NCI-H2196 treated with DMSO at 0.1 percent for 48 hours (cell line): ENCODE results near the gene RBM34.
"Not testable (repeated sequence)": the region's sequence is repeated elsewhere in the genome, so short reads cannot be mapped to it uniquely, and the experiment has no call there.

Experiments
- DNase-seq: peaks from one replicate; lab custom pipeline; 2025; ENCODE audit not compliant: unreplicated experiment; lab: John Stamatoyannopoulos, UW

RBM34 gene

DNA sequence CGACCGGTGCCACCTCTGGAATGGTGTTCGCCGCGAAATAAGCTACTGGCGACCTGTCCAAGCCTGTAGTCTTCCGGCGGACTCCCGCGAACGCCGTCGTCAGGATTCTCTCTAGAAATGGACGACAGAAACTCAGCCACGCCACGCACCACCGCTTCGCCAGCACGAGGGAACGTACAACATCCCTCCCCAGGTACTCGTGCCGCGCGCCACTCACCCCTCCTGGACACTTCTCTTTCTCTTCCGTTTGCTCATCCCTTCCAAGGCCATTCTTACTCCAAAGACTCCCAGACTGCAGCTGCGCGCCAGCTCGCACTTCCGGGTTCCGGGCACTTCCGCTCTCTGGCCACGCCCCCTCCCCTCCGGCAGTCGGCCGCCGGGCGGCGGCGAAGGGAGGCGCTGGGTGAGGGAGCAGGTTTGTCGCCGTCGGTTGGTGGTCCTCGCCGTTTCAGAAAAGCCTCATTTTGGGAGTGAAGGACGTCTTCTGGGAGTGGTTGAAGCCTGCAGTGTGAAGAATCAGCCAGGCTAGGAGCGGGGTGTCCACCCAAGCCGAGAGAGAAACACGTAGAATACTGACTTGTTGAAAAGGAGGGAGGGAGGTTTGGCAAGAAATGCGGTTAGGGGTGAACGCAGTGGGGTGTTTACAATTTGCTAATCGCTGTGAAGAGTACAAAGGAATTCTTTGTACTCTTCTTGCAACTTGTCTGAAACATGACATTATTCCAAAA lies at the start of gene RBM34:
Gene RBM34, minus strand, starts transcription at position 294 of the 728 bp plus-strand sequence. Its CDS starts 24 bp downstream, at position 270.
- DNase-seq = peak; percentile 46

- DNase-seq = no peak
Measured at GRCh38 chr1:235207209-235207565, 46.1 kb upstream of the RBM34 start.

- DNase-seq = no peak
Measured at GRCh38 chr1:235206533-235207208, 45.6 kb upstream of the RBM34 start.

- no peak for DNase-seq
Measured at GRCh38 chr1:235205687-235206086, 44.6 kb upstream of the RBM34 start.

- DNase-seq = no peak
Measured at GRCh38 chr1:235203428-235203827, 42.4 kb upstream of the RBM34 start.

GRCh38 chr1:235202447-235202846 lies 41.4 kb upstream of the RBM34 start:
- DNase-seq = not testable (repeated sequence)

DNA sequence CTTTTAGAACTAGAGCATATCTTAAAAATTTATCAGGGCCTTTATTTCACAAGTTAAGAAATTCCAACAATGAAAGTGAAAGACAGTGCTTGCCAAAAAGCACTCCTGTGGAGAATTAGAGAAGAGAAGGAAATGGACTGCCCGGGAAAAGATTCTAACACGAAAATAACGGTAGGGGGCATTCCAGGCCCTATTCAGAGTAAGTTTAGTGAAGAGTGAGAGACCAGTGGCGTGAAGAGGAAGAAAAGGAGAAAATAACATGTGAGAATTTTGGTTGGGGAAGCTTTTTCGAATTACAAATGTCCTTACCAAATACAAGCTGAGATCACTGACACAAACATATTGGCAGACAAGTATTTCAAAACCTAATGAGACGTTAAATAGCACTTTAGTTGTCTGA lies 38.4 kb upstream of the RBM34 start:
- no peak for DNase-seq

DNA sequence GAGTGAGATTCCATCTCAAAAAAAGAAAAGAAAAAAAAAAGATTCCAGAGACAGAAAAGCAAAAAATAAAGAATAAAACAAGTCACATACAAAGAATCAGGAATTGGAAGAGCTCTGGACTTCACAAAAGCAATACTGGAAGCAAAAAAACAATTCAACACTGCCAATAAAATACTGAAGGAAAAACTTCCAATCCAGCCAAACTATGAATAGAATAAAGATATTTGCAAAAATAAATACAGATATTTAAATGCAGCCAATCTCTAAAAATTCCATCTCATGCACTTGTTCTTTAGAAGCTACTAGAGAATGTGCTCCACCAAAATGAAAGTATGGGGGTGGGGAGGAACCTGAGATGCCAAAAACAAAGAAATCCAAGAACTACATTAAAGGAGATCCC lies 29.4 kb upstream of the RBM34 start:
- DNase-seq = no peak

DNA sequence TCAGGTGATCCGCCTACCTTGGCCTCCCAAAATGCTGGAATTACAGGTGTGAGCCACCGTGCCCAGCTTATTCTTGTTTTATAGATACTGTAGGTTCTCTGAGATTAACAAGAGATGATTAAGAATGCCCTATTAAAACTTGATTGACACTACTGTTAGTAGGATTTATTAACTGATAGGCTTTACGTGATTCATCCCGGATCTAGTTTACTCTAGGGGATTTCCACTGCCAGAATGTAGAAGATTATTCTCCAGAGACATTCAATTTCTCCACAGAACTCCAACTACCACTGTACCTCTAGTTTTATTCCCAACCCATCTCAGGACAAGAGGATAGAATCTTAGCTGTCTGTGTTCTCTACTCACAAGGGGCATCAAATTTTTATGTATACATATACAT lies 26.3 kb upstream of the RBM34 start:
- no peak for DNase-seq

- no peak for DNase-seq
Measured at GRCh38 chr1:235181561-235182245, 20.7 kb upstream of the RBM34 start.

DNA sequence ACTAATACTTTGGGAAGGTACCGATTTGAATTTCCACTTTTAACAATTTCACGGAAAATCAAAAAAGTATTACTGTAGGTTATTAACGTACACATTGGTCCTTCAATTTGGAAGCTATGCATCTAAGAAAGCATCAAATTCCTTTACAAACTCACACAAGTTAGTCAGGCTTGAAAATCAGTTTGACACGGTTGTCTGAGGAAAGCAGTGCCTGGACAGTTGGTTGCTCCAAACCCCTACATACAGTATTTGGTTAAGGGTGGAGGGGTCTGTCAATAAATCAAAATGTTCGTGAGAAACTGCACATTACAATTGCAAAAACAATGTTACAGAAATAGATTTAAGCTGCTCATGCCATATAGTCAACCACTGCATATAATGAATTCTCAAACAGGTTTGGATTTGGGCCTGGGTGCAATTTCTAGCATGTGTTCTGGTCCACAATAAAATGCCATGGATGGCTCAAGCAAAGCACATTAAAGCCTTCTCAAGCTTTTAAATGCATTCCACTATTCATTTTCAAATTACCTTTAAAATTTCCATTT lies 19.9 kb upstream of the RBM34 start:
- no peak for DNase-seq

GRCh38 chr1:235176486-235176885 lies 15.4 kb upstream of the RBM34 start:
- no peak for DNase-seq

DNA sequence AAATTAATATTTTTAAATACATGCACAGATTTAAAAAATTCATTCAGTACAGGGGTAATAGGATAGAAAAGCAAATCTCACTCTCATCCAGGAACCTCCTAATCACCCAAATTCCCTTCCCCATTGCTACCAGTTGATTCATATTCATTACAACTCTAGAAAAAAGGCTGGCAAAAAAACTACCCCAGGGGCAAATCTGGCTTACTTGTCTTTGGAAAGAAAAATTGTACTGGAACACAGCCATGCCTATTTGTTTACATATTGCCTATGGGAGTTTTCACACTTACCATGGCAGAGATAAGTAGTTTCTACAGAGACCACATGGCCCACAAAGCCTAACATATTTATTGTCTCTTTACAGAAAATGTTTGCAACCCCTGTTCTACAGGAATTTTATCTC lies 8.9 kb upstream of the RBM34 start:
- no peak for DNase-seq

DNA sequence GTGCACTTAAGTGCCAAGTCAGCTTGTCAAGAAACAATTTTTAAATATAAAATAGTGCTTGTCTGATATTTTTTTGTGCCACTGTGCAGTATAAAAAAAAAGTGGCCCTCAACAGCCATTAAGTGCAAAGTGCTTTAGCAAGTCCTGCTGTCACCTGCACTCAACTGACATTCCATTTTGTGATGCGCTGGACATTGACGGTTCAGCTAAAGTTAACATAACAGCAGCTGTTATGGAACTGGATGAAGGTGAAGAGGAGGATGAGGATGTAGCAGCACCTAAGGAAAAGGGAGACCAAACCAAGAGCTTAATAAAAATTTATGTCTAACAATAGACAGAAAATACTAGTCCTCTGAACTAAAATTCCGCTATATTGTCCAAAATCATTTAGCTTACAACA lies 7.3 kb upstream of the RBM34 start:
- no peak for DNase-seq

DNA sequence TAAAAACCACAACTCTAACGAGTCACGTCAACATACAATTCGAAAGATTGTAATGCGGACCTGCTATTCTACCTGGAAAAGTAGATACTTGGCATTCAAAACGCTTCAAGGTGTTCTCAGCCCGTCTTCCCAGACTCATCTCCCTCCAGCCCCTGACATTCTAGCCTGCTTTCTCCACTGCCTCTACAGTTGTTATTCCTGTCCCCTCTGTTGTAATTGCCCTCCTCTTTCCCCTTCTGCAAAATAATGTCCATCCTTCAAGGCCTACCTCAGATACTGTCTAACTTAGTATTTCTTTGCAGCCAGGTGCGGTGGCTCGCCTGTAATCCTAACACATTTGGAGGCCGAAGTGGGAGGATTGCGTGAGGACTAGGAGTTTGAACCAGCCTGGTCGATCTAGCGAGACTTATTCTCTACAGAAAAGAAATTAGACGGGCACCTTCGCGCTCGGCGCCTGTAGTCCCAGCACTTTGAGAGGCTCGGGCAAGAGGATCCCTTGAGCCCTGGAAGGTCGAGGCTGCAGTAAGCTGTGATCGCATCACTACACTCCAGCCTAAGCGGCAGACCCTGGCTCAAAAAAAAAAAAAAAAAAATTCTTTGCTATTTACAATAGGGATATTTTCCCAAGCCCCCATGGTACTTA lies 756 bp upstream of the RBM34 start:
- DNase-seq = no peak

DNA sequence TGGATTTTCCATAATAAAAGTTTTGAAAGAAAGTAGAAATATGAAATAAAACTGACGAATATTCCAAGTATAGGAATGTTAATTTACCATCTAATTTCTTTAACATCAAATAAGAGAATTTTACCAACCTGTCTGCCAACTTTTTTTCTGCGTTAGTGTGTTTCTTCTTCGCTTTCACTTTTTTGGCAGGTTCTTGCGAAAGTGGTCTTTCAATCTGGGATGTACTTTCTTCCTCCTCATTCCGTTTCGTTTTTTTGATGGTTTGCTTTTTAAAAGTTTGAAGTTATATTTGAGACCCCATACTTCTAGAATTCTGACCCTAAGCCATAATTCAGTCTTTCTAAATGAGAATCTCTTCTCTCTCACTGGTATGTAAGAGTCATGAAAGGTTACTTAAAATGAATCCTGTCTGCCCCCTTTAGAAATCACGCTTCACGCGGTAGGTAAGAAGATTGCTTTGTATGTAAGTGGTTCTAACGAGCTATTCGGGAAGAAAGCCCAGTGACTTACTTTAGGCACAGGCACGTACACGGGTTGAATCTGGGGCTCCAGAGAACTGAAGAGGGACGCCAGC lies 580 bp downstream of the RBM34 start:
- peak; percentile 32 for DNase-seq

DNA sequence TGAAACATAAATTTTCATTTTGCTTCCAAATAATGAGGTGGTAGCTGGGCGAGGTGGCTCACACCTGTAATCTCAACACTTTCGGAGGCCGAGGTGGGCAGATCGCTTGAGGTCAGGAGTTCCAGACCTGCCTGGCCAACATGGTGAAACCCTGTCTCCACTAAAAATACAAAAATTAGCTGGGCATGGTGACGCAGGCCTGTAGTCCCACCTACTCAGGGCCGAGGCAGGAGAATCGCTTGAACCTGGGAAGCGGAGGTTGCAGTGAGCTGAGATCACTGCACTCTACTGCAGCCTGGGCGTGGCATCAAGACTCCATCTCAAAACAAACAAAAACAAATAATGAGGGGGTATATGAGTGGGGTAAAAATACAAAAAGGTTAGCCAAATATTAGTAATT lies 1.1 kb downstream of the RBM34 start:
- not testable (repeated sequence) for DNase-seq

DNA sequence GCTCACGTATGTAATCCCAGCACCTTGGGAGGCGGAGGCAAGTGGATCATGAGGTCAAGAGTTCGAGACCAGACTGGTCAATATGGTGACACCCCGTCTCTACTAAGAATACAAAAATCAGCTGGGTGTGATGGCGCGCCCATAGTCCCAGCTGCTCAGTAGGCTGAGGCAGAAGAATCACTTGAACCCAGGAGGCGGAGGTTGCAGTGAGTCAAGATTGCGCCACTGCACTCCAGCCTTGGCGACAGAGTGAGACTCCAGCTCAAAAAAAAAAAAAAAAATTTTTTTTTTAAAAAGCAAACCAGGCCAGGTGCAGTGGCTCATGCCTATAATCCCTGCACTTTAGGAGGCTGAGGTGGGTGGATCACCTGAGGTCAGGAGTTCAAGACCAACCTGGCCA lies 1.8 kb downstream of the RBM34 start:
- not testable (repeated sequence) for DNase-seq

DNA sequence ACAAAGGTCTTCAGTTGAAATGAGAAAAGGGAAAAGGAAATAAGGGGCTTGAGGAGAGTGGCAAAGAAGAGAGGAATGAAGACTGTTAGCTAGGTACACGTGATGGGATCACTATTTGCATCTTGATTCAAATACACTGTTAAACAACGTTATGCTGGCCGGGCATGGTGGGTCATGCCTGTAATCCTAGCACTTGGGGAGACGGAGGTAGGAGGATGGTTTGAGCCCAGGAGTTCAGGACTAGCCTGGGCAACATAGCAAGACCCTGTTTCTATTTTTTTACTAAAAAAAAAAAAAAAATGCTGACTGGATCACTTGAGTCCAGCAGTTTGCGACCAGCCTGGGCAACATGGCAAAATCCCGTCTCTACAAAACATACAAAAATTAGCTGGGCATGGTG lies 2.4 kb downstream of the RBM34 start:
- no peak for DNase-seq

DNA sequence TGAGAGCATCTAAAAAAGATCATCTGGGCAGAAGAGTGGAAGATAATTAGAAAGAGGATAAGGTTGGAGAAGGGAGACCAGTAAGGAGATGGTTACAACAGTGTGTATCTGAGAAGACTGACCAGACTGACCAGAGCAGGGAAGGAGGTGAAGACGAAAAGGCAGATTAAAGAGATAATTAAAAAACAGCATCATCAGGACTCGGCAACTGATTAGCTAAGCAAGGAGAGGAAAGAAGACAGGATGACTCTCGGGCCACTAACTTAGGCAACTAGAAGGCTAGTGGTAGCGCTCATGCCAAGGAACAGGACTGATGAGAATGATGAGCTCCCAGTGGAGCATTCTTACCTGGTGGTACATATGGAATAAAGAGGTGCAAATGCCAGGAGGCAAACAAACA lies 3.9 kb downstream of the RBM34 start:
- DNase-seq = no peak

- DNase-seq = no peak
Measured at GRCh38 chr1:235156740-235157139, 4.3 kb downstream of the RBM34 start.
